Hindlimb muscle (tissue), 1 donor: ENCODE measurements around the gene ZNRF2. TPM values are rescaled to one million over a fixed set of nuclear protein-coding genes. Genes with fewer than 3 reads are reported as not detected.
"Not testable (repeated sequence)": the region's sequence is repeated elsewhere in the genome, so short reads cannot be mapped to it uniquely, and the experiment has no call there.

ENCODE experiments used
- DNase-seq: peaks from one replicate; pipeline ENCODE4 v3.0.0-alpha.2; 2013
- polyA plus RNA-seq: library from polyadenylated mRNA; unstranded; fragments of 120-200 nt; gene quantifications from one replicate; pipeline ENCODE4 v1.2.1, GENCODE V29; 2013; ENCODE audit not compliant: insufficient read length

Gene ZNRF2
- polyA plus RNA-seq, 1 donor, result 12.5 TPM

- DNase-seq, result no peak
Measured at GRCh38 chr7:30263090-30263710, 21.2 kb upstream of the ZNRF2 start.

- no peak for DNase-seq
Measured at GRCh38 chr7:30264052-30264451, 20.3 kb upstream of the ZNRF2 start.

- DNase-seq, result not testable (repeated sequence)
Measured at GRCh38 chr7:30265189-30265588, 19.2 kb upstream of the ZNRF2 start.

- no peak for DNase-seq
Measured at GRCh38 chr7:30266686-30267085, 17.7 kb upstream of the ZNRF2 start.

- DNase-seq, result peak; percentile 74
Measured at GRCh38 chr7:30268586-30268985, 15.8 kb upstream of the ZNRF2 start.

- DNase-seq, result no peak
Measured at GRCh38 chr7:30269490-30269889, 14.9 kb upstream of the ZNRF2 start.

- DNase-seq, result no peak
Measured at GRCh38 chr7:30270921-30271320, 13.5 kb upstream of the ZNRF2 start.

GRCh38 chr7:30272126-30272525, 12.3 kb upstream of the ZNRF2 start:
- no peak for DNase-seq

- no peak for DNase-seq
Measured at GRCh38 chr7:30273552-30273951, 10.8 kb upstream of the ZNRF2 start.

GRCh38 chr7:30274641-30275040, 9.8 kb upstream of the ZNRF2 start:
- no peak for DNase-seq

- peak; percentile 45 for DNase-seq
Measured at GRCh38 chr7:30276203-30276900, 8.0 kb upstream of the ZNRF2 start.

GRCh38 chr7:30278376-30278775, 6.0 kb upstream of the ZNRF2 start:
- DNase-seq, result peak; percentile 29

- DNase-seq, result no peak
Measured at GRCh38 chr7:30278849-30279652, 5.3 kb upstream of the ZNRF2 start.

GRCh38 chr7:30279653-30279904, 4.8 kb upstream of the ZNRF2 start:
- DNase-seq, result no peak

GRCh38 chr7:30280631-30281030, 3.8 kb upstream of the ZNRF2 start:
- no peak for DNase-seq

GRCh38 chr7:30281263-30281662, 3.1 kb upstream of the ZNRF2 start:
- DNase-seq, result no peak

- DNase-seq, result no peak
Measured at GRCh38 chr7:30281791-30282190, 2.6 kb upstream of the ZNRF2 start.

- DNase-seq, result no peak
Measured at GRCh38 chr7:30282735-30283134, 1.7 kb upstream of the ZNRF2 start.

- DNase-seq, result peak; percentile 55
Measured at GRCh38 chr7:30285067-30285535, 704 bp downstream of the ZNRF2 start.

GRCh38 chr7:30285536-30286284, 1.3 kb downstream of the ZNRF2 start:
- DNase-seq, result peak; percentile 26

- DNase-seq, result no peak
Measured at GRCh38 chr7:30286749-30287148, 2.4 kb downstream of the ZNRF2 start.

GRCh38 chr7:30287625-30288024, 3.2 kb downstream of the ZNRF2 start:
- not testable (repeated sequence) for DNase-seq

GRCh38 chr7:30289634-30290033, 5.2 kb downstream of the ZNRF2 start:
- not testable (repeated sequence) for DNase-seq
